GM18861 (cell line): ENCODE measurements around the gene FAM9C.
"Not testable (repeated sequence)": the region's sequence is repeated elsewhere in the genome, so short reads cannot be mapped to it uniquely, and the experiment has no call there.

Source experiments
- ATAC-seq: cut with Tn5 transposase; IDR thresholded peaks from one replicate; pipeline ENCODE4 v1.9.1; 2021; ENCODE audit not compliant: unreplicated experiment

Gene FAM9C

GRCh38 chrX:13044441-13044840, at the start of gene FAM9C:
TSS of gene FAM9C (minus strand) at chrX:13044620. CDS start at chrX:13043789, 831 bp downstream.
- ATAC-seq: no peak

GRCh38 chrX:13093529-13094140, 49.2 kb upstream of the FAM9C start:
- no peak for ATAC-seq

- peak; percentile 59 for ATAC-seq
These were observed 48.1 kb upstream of the FAM9C start for GRCh38 chrX:13092455-13092941.

GRCh38 chrX:13091111-13091765, 46.8 kb upstream of the FAM9C start:
- ATAC-seq: no peak

- ATAC-seq: no peak
These were observed 46.1 kb upstream of the FAM9C start for GRCh38 chrX:13090339-13091110.

GRCh38 chrX:13090027-13090338, 45.6 kb upstream of the FAM9C start:
- no peak for ATAC-seq

- ATAC-seq: no peak
These were observed 43.7 kb upstream of the FAM9C start for GRCh38 chrX:13088156-13088487.

GRCh38 chrX:13087322-13088155, 43.1 kb upstream of the FAM9C start:
- peak; percentile 63 for ATAC-seq

GRCh38 chrX:13086793-13087321, 42.4 kb upstream of the FAM9C start:
- ATAC-seq: not testable (repeated sequence)

GRCh38 chrX:13086076-13086475, 41.7 kb upstream of the FAM9C start:
- ATAC-seq: no peak

- ATAC-seq: no peak
These were observed 41.1 kb upstream of the FAM9C start for GRCh38 chrX:13085526-13085925.

- ATAC-seq: no peak
These were observed 40.2 kb upstream of the FAM9C start for GRCh38 chrX:13084611-13085010.

- ATAC-seq: not testable (repeated sequence)
These were observed 39.4 kb upstream of the FAM9C start for GRCh38 chrX:13083755-13084326.

GRCh38 chrX:13082206-13083065, 38.0 kb upstream of the FAM9C start:
- no peak for ATAC-seq

GRCh38 chrX:13081395-13082205, 37.2 kb upstream of the FAM9C start:
- ATAC-seq: peak; percentile 47

- no peak for ATAC-seq
These were observed 35.8 kb upstream of the FAM9C start for GRCh38 chrX:13080128-13080795.

GRCh38 chrX:13078739-13079444, 34.5 kb upstream of the FAM9C start:
- no peak for ATAC-seq

GRCh38 chrX:13077168-13077567, 32.7 kb upstream of the FAM9C start:
- no peak for ATAC-seq
